ENCODE measurements around the gene HSD17B4. TPM values are rescaled to one million over a fixed set of nuclear protein-coding genes. Genes with fewer than 3 reads are reported as not detected.
A peak's percentile ranks its signal among the peaks of the same experiment; 100 is the strongest.

The HSD17B4 gene
- total and polyA plus RNA-seq, 9 of the 15 experiments (the other 6 are each of a cell fraction or from before 2014, with no cell fraction given), result 50.6 to 187 (median 94.6) TPM

DNA sequence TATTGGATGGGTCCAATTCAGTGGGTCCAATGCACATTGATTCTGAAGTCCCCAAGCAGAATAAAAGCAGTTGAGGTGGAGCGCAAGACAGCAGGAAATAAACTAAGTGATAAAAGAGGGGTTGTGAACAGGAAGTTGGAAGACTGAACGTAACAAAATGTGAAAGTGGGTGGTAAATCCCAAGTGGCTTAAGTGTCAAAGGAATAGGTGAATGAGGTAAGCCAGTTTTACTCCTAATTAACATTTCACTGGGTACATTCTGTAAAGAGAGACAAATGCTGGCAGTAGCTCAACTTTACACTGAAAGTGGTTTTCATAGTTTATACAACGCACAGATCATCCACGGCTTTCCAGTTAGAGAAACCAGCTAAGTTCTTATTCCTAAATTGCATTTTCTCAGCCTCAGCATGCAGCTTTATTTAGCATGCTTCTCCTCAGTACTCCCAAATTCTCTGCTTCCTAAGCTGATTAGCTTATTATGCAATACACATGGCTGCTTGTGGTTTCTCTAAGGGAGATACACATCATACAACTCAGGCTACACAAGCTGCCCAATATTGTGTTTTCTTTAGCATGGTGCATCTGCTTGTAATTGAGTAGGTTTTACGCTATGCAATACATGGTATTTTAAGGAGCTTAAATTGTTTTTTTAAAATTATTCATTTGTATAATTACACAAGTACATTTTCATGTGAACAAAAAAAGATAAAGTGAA is 34.2 kb upstream of the HSD17B4 start (continued):
- no peak for TF ChIP-seq CHD7 (IDR thresholded peaks at IDR 0.05; ENCODE audit: low read depth, low read length)
- TF ChIP-seq ARID1B (IDR thresholded peaks at IDR 0.05), result peak; percentile 51; the same call in 1 of the 2 replicates
- no peak for TF ChIP-seq ZNF445 (CRISPR knock-in tag; IDR thresholded peaks at IDR 0.05; ENCODE audit: low read depth)
- TF ChIP-seq ETV1 (tag; conservative IDR thresholded peaks at IDR 0.05; ENCODE audit: low read depth), result peak; percentile 25; the same call in 1 of the 2 replicates
- TF ChIP-seq ZNF282 (CRISPR knock-in tag; IDR thresholded peaks at IDR 0.05), result no peak
- TF ChIP-seq FOXA1 (IDR thresholded peaks at IDR 0.05; ENCODE audit: borderline replicate concordance), result no peak
- TF ChIP-seq SRF (CRISPR knock-in tag; IDR thresholded peaks at IDR 0.05), result no peak
- no peak for TF ChIP-seq TOE1 (IDR thresholded peaks at IDR 0.05; ENCODE audit: borderline replicate concordance)
- TF ChIP-seq TOE1 (CRISPR knock-in tag; IDR thresholded peaks at IDR 0.05; ENCODE audit: borderline replicate concordance, low read depth), result no peak
- peak; percentile 71 for TF ChIP-seq RBFOX2 (IDR thresholded peaks at IDR 0.05; ENCODE audit: low read depth, low read length)
- TF ChIP-seq, protein P1, sequence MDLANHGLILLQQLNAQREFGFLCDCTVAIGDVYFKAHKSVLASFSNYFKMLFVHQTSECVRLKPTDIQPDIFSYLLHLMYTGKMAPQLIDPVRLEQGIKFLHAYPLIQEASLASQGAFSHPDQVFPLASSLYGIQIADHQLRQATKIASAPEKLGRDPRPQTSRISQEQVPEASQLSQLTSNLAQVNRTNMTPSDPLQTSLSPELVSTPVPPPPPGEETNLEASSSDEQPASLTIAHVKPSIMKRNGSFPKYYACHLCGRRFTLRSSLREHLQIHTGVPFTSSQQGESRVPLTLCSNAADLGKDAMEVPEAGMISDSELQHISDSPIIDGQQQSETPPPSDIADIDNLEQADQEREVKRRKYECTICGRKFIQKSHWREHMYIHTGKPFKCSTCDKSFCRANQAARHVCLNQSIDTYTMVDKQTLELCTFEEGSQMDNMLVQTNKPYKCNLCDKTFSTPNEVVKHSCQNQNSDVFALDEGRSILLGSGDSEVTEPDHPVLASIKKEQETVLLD (IDR thresholded peaks at IDR 0.05), result no peak
- TF ChIP-seq MTA2 (IDR thresholded peaks at IDR 0.05; ENCODE audit: low read depth), result no peak
- TF ChIP-seq ADNP (tag; IDR thresholded peaks at IDR 0.05), result no peak
- TF ChIP-seq KAT2B (IDR thresholded peaks at IDR 0.05; ENCODE audit: low read depth, low read length), result no peak
- no peak for TF ChIP-seq POLR3A (IDR thresholded peaks at IDR 0.05; ENCODE audit: borderline replicate concordance, extremely low read depth, insufficient read depth, insufficient read length)
- no peak for TF ChIP-seq NFIC (IDR thresholded peaks at IDR 0.05)
